GM21367 (cell line): ENCODE data around the gene NUDT14.

Experiments
- ATAC-seq: cut with Tn5 transposase; IDR thresholded peaks from one replicate; pipeline ENCODE4 v1.9.1; 2021; ENCODE audit not compliant: unreplicated experiment

NUDT14 gene

GRCh38 chr14:105199093-105199492 lies 18.0 kb upstream of the NUDT14 start:
- no peak for ATAC-seq

DNA sequence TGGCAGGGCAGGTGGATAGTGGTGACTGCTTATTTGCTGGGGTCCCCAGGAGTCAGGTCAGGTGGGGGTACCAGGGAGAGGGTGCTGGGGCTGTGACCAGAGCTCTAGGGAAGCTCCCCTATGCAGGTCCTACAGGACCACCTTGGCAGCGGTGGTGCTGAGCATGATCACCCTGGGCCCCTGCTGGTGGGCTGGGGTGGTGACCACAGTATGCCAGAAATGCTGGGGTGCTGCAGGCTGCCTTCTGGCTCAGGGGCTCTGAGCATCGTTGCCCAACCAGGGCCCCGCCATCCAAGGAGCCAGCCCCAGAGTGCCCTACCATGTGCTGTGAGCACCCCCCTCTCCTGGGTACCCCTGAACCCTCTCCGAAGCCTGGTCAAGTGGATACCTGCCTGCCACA lies 17.5 kb upstream of the NUDT14 start:
- ATAC-seq = no peak

DNA sequence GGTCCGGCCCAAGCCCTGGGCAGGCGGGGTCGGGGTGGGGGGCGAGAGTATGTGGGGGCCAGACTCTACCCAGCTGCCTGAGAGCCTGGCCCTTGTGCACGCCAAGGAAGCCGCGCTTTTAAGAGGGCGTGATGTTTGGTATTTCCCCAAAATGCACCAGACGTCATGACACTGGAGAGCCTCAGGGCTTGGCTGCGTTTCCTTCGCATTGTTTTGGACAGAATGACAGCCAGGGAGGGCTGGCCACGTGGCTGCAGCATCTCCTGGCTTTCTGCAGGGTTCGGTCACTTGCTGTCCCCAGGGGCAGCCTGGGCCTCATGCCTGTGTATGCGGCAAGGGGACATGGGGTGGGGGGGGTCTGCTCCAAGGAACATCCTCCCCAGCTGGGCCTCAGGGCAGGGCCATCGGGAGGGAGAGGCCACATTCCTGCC lies 16.1 kb upstream of the NUDT14 start:
- ATAC-seq = no peak

DNA sequence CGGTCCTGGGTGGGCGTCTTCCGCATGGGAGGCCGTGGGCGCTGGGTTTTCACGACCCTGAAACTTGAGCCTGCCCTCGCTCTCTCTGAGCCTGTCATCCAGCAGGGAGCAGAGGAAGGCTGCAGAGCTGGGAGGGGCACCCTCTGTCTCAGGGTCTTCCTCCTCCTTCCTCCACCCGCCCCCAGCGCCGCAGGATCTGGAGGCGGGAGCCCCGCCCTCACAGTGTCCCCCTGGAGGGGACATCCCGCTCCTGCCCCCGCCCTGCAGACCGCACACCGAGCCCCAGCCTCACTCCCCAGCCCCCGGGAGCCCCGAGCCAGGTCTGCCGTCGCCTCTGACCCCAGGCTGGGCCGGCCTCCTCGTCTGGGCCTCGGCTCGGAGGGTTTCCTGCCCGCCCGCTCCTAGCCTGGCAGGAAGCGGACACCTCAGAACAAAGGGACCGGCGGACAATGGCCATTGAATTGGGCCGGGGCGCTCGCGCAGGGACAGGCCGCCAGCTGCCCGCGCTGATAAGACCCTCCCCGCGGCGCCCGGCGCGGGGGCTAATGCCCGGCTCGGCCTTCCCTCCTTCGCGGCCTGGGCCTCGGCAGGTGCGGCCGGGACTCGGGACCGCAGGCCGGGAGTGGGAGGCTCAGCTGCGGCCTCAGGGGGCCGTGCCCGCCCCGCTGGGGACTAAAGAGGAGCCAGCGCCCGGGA lies 15.3 kb upstream of the NUDT14 start:
- no peak for ATAC-seq

DNA sequence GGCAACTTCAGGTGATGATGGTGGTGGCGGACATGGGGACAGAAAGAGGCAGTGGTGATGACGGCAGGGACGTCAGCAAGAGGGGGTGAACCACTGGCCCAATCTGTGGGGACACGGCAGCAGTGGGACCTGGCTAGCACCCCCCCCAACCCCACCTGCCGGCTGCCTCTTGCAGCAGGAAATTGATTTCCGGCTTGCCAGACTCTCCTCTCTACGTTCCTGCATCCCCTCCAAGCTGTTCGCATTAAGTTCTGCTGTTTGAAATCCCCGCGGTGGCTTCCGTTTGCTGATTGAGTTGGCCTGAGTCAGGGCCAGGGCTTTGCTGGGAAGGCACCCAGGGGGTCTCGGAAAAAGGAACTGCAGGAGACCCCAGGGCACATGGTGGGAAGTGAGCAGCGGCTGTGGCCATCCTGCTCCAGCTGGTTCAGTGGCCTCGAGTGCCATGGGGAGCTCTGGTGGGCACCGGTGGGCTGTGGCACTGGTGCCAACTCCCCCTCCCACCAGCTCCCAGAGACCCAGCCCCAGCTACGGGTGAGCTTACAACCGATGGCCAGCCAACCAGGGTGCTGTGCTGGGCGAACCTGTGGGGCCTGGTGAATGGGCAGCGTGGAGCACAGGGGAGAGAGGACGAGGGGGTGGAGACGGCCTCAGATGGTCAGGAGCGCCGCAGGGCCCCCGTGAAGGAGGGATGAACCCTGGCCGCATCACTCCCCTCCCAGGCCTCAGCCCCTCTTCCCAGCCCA lies 14.6 kb upstream of the NUDT14 start:
- no peak for ATAC-seq

DNA sequence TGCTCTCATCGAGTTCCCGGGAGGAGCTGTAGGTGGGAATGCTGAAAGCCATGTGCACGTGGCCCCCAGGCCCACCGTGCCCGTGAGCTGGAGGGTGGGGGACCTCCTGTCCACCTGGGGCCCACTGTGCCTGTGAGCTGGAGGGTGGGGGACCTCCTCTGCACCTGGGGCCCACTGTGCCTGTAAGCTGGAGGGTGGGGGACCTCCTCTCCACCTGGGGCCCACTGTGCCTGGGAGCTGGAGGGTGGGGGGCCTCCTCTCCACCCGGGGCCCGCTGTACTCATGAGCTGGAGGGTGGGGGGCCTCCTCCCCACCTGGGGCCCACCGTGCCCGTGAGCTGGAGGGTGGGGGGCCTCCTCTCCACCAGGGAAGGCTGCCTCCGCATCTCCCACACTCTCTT lies 13.9 kb upstream of the NUDT14 start:
- no peak for ATAC-seq

DNA sequence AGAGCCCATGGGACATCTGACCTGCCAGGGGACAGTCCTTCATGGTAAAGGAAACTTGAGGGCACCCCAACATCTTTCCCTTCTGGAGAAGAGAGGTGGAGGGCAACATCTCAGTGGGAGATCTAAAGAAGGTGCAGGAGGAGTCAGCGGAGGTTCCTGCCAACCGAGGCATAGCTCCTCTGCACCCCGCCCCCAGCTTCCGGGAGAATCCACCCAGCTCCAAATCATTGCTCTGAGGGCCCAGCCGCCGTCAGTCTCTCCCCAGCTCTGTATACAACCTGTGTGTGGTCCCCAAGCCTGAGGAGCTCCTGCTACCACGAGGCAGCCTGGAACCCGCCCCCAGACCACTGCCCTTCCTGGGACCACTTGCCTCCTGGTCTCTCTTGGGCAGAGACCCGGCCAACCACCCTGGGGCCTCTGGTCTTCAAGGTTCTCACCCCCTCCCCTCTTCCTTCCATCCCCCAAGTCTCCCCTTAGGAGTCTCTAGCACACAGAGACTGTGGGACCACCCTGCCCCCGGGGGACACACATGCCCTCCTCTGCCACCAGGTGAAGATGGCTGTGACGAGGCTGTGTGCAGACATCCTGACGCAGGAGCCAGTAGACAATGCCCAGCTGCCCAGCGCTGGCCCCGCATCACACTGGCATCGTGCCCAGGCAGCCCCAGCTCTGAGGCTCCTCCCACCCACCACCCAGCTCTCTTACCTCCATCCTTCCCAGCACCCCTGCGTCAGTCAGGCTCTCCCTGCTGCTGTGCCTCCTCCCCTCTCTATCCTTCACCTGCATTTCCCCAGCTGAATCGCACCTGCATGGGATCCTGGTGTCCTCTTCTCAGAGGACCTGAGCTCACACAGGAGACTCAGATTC lies 13.0 kb upstream of the NUDT14 start:
- no peak for ATAC-seq

- no peak for ATAC-seq
These were observed 12.0 kb upstream of the NUDT14 start for GRCh38 chr14:105192866-105193731.

GRCh38 chr14:105187935-105188524 lies 6.9 kb upstream of the NUDT14 start:
- ATAC-seq = no peak

DNA sequence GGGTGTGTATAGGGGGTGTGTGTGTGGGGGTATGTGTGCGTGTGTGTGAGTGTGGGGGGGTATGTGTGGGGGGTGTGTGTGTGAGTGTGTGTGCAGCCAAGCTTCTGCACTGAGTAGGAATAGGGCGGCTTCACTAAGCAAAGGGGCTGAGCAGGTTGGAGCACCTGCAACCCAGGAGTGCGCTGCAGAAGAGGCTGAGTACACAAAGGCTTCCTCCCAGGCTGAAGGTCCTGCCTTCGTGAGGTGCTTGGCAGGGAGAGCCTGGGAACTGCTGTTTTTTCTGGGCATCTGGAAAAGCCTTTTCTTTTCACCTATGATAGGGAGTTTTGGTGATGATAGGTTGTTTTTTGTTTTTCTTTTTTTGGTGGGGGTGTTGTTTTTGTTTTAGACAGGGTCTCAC lies 6.0 kb upstream of the NUDT14 start:
- no peak for ATAC-seq

- no peak for ATAC-seq
These were observed 4.9 kb upstream of the NUDT14 start for GRCh38 chr14:105185973-105186372.

DNA sequence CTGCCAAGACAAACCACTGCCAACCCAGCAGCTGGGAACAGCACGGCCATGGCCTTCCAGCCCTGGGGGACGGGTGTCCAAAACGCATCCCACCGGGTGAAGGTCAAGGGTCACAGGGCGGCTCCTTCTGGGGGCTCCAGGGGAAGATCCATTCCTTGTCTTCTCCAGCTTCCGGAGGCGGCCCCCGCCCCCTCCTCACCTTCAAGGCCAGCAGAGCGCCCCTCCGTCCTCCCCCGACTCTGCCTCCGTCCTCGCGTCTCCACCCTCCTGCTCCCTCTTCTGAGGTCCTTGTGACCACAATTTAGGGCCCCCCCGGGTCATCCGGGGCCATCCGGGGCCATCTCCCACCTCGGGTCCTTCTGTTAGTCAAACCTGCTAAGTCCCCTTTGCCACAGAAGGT lies 3.9 kb upstream of the NUDT14 start:
- ATAC-seq = no peak

DNA sequence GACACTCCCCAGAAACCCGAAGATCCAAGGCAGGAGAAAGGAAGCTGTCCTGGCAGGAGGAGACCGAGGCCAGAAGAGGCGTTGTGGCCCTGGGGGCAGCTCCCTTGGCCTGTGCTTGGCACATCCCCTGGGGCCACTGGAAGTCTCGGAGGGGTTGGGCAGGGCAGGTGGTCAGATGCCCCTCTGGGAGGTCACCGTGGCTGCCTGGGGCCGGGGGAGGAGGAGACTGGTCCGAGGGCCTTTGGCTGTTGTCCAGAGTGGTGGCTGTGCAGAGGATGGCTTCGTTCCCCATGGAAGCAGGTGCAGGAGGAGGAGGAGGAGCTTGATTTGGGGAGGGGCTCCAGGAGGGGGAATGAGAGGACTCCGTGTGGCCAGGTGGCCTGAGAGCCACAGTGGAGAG lies 3.3 kb upstream of the NUDT14 start:
- no peak for ATAC-seq

GRCh38 chr14:105182296-105183020 lies 1.3 kb upstream of the NUDT14 start:
- ATAC-seq = no peak

DNA sequence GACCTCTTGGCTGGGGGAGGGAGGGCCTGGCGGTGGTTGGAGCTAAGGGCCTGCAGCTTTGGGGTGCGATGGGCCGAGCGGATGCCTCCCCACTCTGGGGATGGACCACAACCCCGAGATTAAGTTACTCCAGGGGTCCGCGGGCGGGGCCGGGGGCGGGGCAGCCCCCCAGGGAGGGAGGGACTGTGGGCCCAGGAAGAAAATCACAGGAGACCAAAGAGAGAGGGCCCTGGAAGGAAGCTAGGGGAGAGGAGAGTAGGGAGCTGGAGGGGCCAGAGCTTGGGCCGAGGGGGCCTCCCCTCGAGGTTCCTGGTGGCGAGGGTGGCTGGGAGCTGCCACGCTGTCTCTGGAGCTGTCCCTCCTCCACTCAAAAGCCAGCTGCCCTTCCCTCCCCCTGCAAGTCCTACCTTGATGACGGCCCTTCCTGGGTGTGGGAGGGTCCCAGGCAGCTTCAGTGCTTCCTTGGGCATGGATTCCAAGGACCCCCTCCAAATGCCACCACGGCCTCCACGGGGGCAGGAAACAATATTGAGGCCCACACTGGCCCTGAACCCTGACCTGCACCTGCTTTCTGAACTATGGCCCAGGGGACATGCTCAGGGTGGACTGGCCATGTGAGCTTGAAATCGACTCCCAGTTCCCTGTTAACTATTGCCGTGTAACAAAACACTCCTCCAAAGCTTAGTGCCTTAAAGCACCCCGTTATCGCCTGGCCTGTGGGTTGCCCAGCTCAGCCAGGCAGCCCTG lies 610 bp upstream of the NUDT14 start:
- no peak for ATAC-seq

GRCh38 chr14:105179191-105179590 lies 1.9 kb downstream of the NUDT14 start:
- no peak for ATAC-seq

GRCh38 chr14:105178868-105179140 lies 2.3 kb downstream of the NUDT14 start:
- ATAC-seq = no peak

DNA sequence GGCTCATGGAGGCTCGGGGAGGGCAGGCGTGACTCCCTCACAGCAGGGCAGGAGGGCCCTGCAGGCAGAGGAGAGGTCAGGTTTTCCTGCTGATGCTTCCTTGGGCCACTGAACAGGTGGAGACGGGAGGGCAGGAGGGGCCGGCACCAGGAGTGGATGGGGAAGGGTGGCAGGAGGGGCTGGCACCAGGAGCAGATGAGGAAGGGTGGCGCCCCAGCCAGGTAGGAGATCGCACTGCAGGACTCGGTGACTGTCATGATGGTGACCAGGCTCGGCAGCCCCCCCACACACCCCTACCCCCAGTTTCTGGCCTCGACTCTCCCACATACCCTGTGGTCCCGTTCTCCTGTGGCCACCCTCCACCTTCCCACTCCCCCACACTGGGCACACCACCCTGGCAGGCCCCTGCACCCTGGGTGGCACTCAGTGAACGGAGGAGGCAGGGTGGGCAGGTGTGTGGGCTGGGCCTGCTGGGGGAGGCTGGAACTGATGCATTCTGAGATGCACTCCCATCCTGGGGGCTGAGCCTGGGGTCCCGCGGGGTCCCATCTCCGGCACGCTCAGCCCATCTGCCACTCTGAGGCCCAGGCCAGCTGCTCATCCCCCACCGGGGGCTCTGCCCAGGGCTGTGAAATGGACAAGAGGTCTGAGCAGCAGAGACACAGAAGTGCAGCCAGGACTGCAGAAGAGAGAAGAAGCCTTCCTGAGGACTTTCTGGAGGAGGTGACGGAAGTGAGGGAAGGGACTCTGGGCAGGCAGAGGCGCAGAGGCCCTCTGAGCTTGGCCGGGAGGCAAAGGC lies 2.8 kb downstream of the NUDT14 start:
- ATAC-seq = no peak
